ENCODE measurements around the gene NAGS.
"Not testable (repeated sequence)": the region's sequence is repeated elsewhere in the genome, so short reads cannot be mapped to it uniquely, and the experiment has no call there.

The NAGS gene
- 1.1 to 1.9 reads per million in 2 donors for total RNA-seq

- peak in 1 of 5 experiments; percentile 35 for DNase-seq
Measured at GRCh38 chr17:44004077-44004760, at the start of gene NAGS. Gene NAGS (plus strand): TSS chr17:44004622. CDS start chr17:44004664, 42 bp downstream.

- no peak for DNase-seq
Measured at GRCh38 chr17:43956222-43956621, 48.2 kb upstream of the NAGS start.

- no peak for DNase-seq
Measured at GRCh38 chr17:43958748-43959352, 45.6 kb upstream of the NAGS start.

- not testable (repeated sequence) for DNase-seq
Measured at GRCh38 chr17:43961292-43961691, 43.1 kb upstream of the NAGS start.

GRCh38 chr17:43961954-43962353 is 42.5 kb upstream of the NAGS start:
- DNase-seq = no peak

GRCh38 chr17:43962479-43962878 is 41.9 kb upstream of the NAGS start:
- no peak for DNase-seq

GRCh38 chr17:43966276-43966675 is 38.1 kb upstream of the NAGS start:
- no peak for DNase-seq

- no peak for DNase-seq
Measured at GRCh38 chr17:43967251-43967875, 37.1 kb upstream of the NAGS start.

- no peak for DNase-seq
Measured at GRCh38 chr17:43970366-43970765, 34.1 kb upstream of the NAGS start.

- peak in 1 of 5 experiments; percentile 37 for DNase-seq
Measured at GRCh38 chr17:43971436-43971835, 33.0 kb upstream of the NAGS start.

GRCh38 chr17:43972444-43973212 is 31.8 kb upstream of the NAGS start:
- DNase-seq = not testable (repeated sequence)

GRCh38 chr17:43974382-43975266 is 29.8 kb upstream of the NAGS start:
- DNase-seq = no peak

GRCh38 chr17:43975898-43976297 is 28.5 kb upstream of the NAGS start:
- DNase-seq = no peak

GRCh38 chr17:43976963-43977837 is 27.2 kb upstream of the NAGS start:
- no peak for DNase-seq

- no peak for DNase-seq
Measured at GRCh38 chr17:43978078-43978477, 26.3 kb upstream of the NAGS start.

- DNase-seq = no peak
Measured at GRCh38 chr17:43979011-43979410, 25.4 kb upstream of the NAGS start.

GRCh38 chr17:43979671-43980070 is 24.8 kb upstream of the NAGS start:
- DNase-seq = no peak

GRCh38 chr17:43982171-43982570 is 22.3 kb upstream of the NAGS start:
- no peak for DNase-seq

- no peak for DNase-seq
Measured at GRCh38 chr17:43983196-43983514, 21.3 kb upstream of the NAGS start.

- no peak for DNase-seq
Measured at GRCh38 chr17:43983515-43984411, 20.7 kb upstream of the NAGS start.
